Mucosa of rectum (tissue), 2 donors: ENCODE results near the gene FOSL1.

Experiments used
- H3K27ac ChIP-seq, 2 donors: one replicate each; pipeline ENCODE4 v1.7.0; 2013; ENCODE audit warnings: inconsistent platforms in 2 of 2, low read depth in 2 of 2, low read length in 2 of 2
- H3K27me3 ChIP-seq, 2 donors: one replicate each; pipeline ENCODE4 v1.7.0; 2013; ENCODE audit warnings: low read length in 2 of 2; ENCODE audit not compliant: control insufficient read depth in 2 of 2, insufficient read depth in 2 of 2
- H3K36me3 ChIP-seq, 2 donors: one replicate each; pipeline ENCODE4 v1.7.0; 2013; ENCODE audit warnings: low read length in 2 of 2; ENCODE audit not compliant: control insufficient read depth in 2 of 2, insufficient read depth in 2 of 2
- H3K4me1 ChIP-seq, 2 donors: one replicate each; pipeline ENCODE4 v1.7.0; 2013; ENCODE audit warnings: low read length in 2 of 2, mild to moderate bottlenecking in 1 of 2; ENCODE audit not compliant: control insufficient read depth in 2 of 2, insufficient read depth in 2 of 2
- H3K4me3 ChIP-seq, 2 donors: one replicate each; pipeline ENCODE4 v1.7.0; 2013; ENCODE audit warnings: low read length in 2 of 2
- H3K9ac ChIP-seq, 2 donors: one replicate each; pipeline ENCODE4 v1.7.0; 2013; ENCODE audit warnings: low read length in 2 of 2, low read depth in 1 of 2, mild to moderate bottlenecking in 1 of 2
- H3K9me3 ChIP-seq, 2 donors: one replicate each; pipeline ENCODE4 v1.7.0; 2013; ENCODE audit warnings: low read length in 2 of 2; ENCODE audit not compliant: control insufficient read depth in 2 of 2
- donor health status: healthy.
- donor health status: Normal muscosa, but diverticular disease.

Gene FOSL1

DNA sequence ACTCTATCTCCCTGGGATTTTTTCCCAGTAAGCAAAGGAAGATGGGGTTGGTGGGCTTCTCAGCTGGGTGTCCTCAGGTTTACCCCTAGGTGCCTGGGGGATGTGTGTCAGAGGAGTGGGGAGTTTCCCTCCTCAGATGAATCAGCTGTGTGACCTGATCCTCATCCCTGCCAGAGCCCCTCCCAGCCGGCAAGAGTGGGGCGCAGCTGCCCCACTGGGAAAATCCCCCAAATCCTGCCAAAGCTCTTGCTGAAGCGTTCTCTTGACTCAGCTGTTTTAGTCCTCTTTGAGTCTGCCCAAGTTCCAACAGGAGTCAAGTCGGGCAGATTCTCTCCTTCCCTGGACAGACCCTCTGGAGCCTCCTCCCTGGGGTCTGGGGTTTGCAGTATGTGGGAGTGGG is 12.7 kb upstream of the FOSL1 start:
- Histone ChIP-seq H3K9me3 (no peaks in the 10 kb centered on the region), H3K9ac (no peak overlapping the region), H3K27ac (no peak overlapping the region), H3K27me3 (peaks cover 0 to 1% of the 10 kb centered on the region in 2 donors), H3K4me1 (peaks cover 30% of the 10 kb centered on the region in 2 donors), H3K36me3 (no peaks in the 10 kb centered on the region), H3K4me3 (no peak overlapping the region)

DNA sequence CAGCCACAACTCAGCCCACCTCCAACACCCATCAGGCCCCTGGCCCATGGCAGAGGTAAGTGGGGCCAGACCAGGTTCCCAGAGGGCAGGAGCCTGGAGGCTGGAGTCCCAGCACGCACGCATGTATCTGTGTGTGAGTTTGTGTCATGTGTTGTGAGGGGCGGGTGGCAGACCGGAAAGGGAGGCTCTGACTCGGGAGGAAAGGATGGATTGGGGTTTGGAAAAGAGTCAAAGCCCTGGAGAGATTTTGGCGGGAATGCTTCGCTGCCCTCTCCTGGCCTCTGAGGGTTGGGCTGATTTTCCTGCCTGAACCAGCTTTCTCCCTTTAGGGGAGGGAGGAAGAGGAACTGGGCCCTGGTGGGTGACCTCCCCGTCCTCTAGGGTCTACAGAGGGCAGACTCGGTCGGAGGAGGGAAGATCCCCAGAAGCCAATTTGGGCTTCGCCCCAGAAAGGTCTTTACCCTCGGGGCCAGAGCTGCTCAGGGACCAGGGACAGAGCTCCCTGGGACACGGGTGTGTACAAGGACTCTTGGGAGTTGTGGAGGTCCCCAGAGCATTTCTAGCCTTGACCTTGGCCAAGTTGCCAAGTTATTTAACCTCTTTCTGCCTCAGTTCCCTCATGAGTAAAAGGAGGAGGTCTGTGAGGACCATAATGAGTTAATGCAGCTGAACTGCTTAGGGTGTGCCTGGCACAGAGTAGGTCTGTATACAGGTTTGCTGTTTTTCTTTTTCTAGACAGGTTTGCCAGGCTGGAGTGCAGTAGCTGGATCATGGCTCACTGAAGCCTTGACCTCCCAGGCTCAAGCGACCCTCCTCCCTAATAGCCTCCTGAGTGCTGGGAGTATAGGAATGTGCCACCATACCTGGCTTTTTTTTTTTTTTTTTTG is 11.7 kb upstream of the FOSL1 start:
- Histone ChIP-seq H3K4me3 (no peak overlapping the region), H3K9ac (no peak overlapping the region), H3K27ac (peak overlapping the region in 1 of 2 donors; percentile 16), H3K36me3 (no peaks in the 10 kb centered on the region), H3K27me3 (peaks cover 0 to 4% of the 10 kb centered on the region in 2 donors), H3K9me3 (no peaks in the 10 kb centered on the region), H3K4me1 (peaks cover 21% of the 10 kb centered on the region in 2 donors)

- Histone ChIP-seq H3K4me1 (peaks cover 11 to 13% of the 10 kb centered on the region in 2 donors), H3K27me3 (peaks cover 0 to 4% of the 10 kb centered on the region in 2 donors), H3K27ac (no peak overlapping the region), H3K9ac (no peak overlapping the region), H3K4me3 (no peak overlapping the region), H3K36me3 (no peaks in the 10 kb centered on the region), H3K9me3 (no peaks in the 10 kb centered on the region)
Measured at GRCh38 chr11:65907878-65908277, 7.7 kb upstream of the FOSL1 start.

DNA sequence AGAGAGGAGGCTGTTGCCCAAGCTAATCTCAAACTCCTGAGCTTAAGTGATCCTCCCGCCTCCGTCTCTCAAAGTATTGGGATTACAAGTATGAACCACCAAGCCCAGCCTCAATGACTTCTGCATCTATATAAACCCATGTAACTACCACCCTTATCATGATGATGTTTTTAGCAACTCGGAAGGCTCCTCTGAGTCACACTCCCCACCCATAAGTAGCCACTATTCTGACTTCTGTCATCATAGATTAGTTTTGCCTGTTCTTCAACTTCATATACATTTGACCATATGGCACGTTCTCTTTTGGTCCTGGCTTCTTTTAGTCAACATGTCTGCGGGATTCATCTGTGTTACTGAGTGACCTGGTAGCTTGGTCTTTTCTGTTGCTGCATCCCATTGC is 6.4 kb upstream of the FOSL1 start:
- Histone ChIP-seq H3K27me3 (peaks cover 0 to 7% of the 10 kb centered on the region in 2 donors), H3K27ac (no peak overlapping the region)

DNA sequence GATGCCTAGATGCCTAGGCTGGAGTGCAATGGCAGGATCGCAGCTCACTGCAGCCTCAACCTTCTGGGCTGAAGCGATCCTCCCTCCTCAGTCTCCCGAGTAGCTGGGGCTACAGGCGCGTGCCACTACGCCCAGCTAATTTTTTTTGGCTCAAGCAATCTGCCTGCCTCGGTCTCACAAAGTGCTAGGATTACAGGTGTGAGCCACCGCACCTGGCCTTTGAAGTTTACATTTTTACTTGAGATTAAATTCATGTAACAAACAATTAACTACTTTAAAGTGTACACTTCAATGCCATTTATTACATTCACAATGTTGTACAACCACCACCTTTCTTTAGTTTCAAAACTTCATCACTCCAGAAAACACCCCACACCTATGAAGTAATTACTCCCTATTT is 3.5 kb upstream of the FOSL1 start:
- Histone ChIP-seq H3K4me3 (no peak overlapping the region), H3K9ac (no peak overlapping the region), H3K9me3 (no peaks in the 10 kb centered on the region), H3K4me1 (peaks cover 11 to 12% of the 10 kb centered on the region in 2 donors), H3K27ac (no peak overlapping the region), H3K36me3 (no peaks in the 10 kb centered on the region), H3K27me3 (peaks cover 8 to 13% of the 10 kb centered on the region in 2 donors)

More for the DNA sequence above, 6.4 kb upstream of the FOSL1 start:
- no peak overlapping the region for H3K4me3 ChIP-seq
- peaks cover 5 to 6% of the 10 kb centered on the region in 2 donors for H3K4me1 ChIP-seq
- H3K9ac ChIP-seq, result no peak overlapping the region
- no peaks in the 10 kb centered on the region for H3K36me3 ChIP-seq
- H3K9me3 ChIP-seq, result no peaks in the 10 kb centered on the region

- H3K27ac ChIP-seq, result no peak overlapping the region
- no peak overlapping the region for H3K9ac ChIP-seq
- H3K27me3 ChIP-seq, result peaks cover 10 to 16% of the 10 kb centered on the region in 2 donors
- no peaks in the 10 kb centered on the region for H3K36me3 ChIP-seq
- H3K9me3 ChIP-seq, result no peaks in the 10 kb centered on the region
- no peak overlapping the region for H3K4me3 ChIP-seq
- peaks cover 11 to 12% of the 10 kb centered on the region in 2 donors for H3K4me1 ChIP-seq
Measured at GRCh38 chr11:65903068-65903481, 2.9 kb upstream of the FOSL1 start.

GRCh38 chr11:65900899-65901180 is 652 bp upstream of the FOSL1 start:
- Histone ChIP-seq H3K27me3 (peaks cover 10 to 12% of the 10 kb centered on the region in 2 donors), H3K4me1 (peaks cover 11 to 12% of the 10 kb centered on the region in 2 donors), H3K9me3 (no peaks in the 10 kb centered on the region), H3K27ac (peak overlapping the region in 1 of 2 donors; percentile 23), H3K9ac (peak overlapping the region in 1 of 2 donors; percentile 50), H3K36me3 (no peaks in the 10 kb centered on the region), H3K4me3 (peak overlapping the region in 1 of 2 donors; percentile 13)

DNA sequence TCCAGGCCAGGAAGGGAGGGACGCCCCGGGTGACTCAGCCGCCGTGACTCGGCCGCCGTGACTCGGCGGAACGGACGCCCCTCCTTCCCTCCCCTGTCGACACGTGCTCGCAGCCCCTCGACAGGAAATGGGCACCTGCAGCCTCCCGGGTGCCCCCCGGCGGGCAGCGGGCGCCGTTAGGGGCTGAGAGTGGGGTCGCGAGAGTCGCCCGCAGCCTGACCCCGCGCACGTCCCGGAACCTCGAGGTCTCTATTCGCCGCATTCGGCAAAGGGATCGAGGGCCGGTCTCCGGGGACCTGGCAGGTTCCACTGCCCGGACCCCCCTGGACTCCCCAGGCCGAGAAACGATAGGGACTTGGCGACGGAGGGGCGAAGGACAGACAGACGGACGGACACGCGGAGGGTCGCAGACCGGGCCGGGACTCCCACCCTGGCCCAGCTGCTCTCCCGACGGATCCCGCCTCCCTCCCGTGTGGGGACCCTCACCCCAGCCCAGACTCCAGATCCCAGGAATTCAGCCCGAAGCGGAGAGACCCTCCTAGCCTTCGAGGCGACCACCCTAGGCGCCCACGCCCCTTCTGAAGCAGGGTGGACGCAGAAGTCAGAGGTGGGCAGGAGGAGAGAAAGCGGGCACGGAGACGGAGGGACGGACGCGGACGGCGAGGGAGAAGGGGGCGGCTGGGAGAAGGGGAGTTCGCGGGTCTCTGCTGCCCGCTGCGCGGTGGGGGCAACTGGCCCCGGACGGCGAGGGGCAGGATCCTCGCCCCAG is 648 bp downstream of the FOSL1 start:
- Histone ChIP-seq H3K36me3 (no peaks in the 10 kb centered on the region), H3K27ac (no peak overlapping the region), H3K9me3 (no peaks in the 10 kb centered on the region), H3K4me3 (peak overlapping the region; percentile 54 to 59), H3K9ac (peak overlapping the region in 1 of 2 donors; percentile 34), H3K4me1 (peaks cover 11 to 12% of the 10 kb centered on the region in 2 donors), H3K27me3 (peaks cover 10 to 12% of the 10 kb centered on the region in 2 donors)

DNA sequence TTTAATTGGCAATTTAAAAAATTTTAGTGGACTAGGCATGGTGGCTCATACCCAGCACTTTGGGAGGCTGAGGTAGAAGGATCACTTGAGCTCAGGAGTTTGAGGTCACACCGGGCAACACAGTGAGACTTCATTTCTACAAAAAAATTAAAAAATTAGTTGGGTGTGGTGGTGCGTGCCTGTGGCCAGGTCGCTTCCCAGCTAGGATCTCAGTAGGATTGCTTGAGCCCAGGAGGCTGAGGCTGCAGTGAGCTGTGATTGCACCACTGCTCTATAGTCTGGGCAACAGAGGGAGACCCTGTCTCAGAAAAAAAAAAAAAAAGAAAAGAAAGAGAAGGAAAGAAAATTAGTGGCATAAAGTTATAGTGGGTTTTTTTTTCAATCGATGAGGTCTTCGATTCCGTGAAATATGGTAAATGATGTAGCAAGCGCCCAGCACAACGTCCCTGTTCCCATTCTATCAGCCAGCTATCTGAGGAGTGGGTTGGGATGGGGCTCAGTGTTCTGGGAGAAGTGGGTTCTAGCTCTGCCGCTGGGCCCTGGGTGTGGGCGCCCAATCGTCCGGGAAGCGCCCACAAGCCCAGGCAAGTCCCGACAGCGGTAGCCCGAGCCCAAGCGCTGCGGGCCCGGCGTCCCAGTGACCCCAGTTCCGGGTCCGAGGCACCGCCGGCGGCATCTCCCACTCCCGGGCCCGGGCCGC is 1.4 kb downstream of the FOSL1 start:
- Histone ChIP-seq H3K27ac (no peak overlapping the region), H3K4me1 (peaks cover 11 to 13% of the 10 kb centered on the region in 2 donors), H3K4me3 (peak overlapping the region in 1 of 2 donors; percentile 59), H3K27me3 (peaks cover 10 to 12% of the 10 kb centered on the region in 2 donors), H3K36me3 (no peaks in the 10 kb centered on the region), H3K9me3 (no peaks in the 10 kb centered on the region), H3K9ac (peak overlapping the region in 1 of 2 donors; percentile 20)
